PC-3 (cell line): ENCODE results near the gene KCNQ5. TPM values are rescaled to one million over a fixed set of nuclear protein-coding genes. Genes with fewer than 3 reads are reported as not detected.

Experiments
- ATAC-seq: fragments of 200-7000 bp; cut with Tn5 transposase; 2 replicates; pipeline ENCODE4 v1.9.1; 2020; ENCODE audit warnings: mild to moderate bottlenecking, moderate library complexity
- BruUV-seq: library from RNA; stranded (reverse); fragments of 400-500 nt; replicated peaks from 2 replicates; lab custom pipeline; 2021; lab: Mats Ljungman, UMichigan
- CTCF ChIA-PET: fragments of 300-600 bp; sonication (Branson Sonifier 250); formaldehyde crosslinking; loops from one replicate; lab custom pipeline; 2022; ENCODE audit warnings: antibody characterized with exemption; lab: Charles Lee
- POLR2A ChIA-PET: fragments of 300-600 bp; sonication (Branson Sonifier 250); formaldehyde crosslinking; loops from one replicate; lab custom pipeline; 2022; ENCODE audit warnings: antibody characterized with exemption; ENCODE audit not compliant: unreplicated experiment; lab: Charles Lee
- DNase-seq: peaks from one replicate; pipeline ENCODE4 v3.0.0-alpha.2; 2015
- H2AFZ ChIP-seq: fragments of 300-600 bp; sonication (generic); 2 replicates; pipeline ENCODE4 v1.6.0; 2016; ENCODE audit warnings: antibody characterized with exemption, low read length
- H3F3A ChIP-seq: fragments of 300-600 bp; sonication (generic); one replicate; pipeline ENCODE4 v1.6.0; 2017; ENCODE audit warnings: antibody characterized with exemption, low read length, control low read depth, mild to moderate bottlenecking; ENCODE audit not compliant: unreplicated experiment
- H3K27ac ChIP-seq: fragments of 300-600 bp; sonication (generic); 2 replicates; pipeline ENCODE4 v1.5.1; 2016; ENCODE audit warnings: mild to moderate bottlenecking, low read length
- H3K27me3 ChIP-seq: fragments of 300-600 bp; sonication (generic); 2 replicates; pipeline ENCODE4 v1.6.1; 2016; ENCODE audit warnings: low read length, mixed read lengths
- H3K36me3 ChIP-seq: fragments of 300-600 bp; sonication (generic); 2 replicates; pipeline ENCODE4 v1.6.1; 2016; ENCODE audit warnings: low read depth, mixed run types, low read length, mixed read lengths
- H3K4me1 ChIP-seq: fragments of 300-600 bp; sonication (generic); 2 replicates; pipeline ENCODE4 v1.5.1; 2016; ENCODE audit warnings: low read length; ENCODE audit not compliant: insufficient read depth
- H3K4me2 ChIP-seq: fragments of 300-600 bp; sonication (generic); 2 replicates; pipeline ENCODE4 v1.6.0; 2016; ENCODE audit warnings: low read length
- H3K4me3 ChIP-seq: fragments of 300-600 bp; sonication (generic); 2 replicates; pipeline ENCODE4 v1.5.1; 2016; ENCODE audit warnings: mild to moderate bottlenecking, low read length, mixed read lengths
- H3K79me2 ChIP-seq: fragments of 300-600 bp; sonication (generic); 2 replicates; pipeline ENCODE4 v1.6.1; 2017; ENCODE audit warnings: low read length, mixed read lengths
- H3K9ac ChIP-seq: fragments of 300-600 bp; sonication (generic); 2 replicates; pipeline ENCODE4 v1.6.0; 2016; ENCODE audit warnings: mild to moderate bottlenecking, low read length
- H3K9me2 ChIP-seq: fragments of 300-600 bp; sonication (generic); replicated peaks from 2 replicates; pipeline ENCODE4 v1.6.1; 2016; ENCODE audit warnings: mixed run types, low read length, mixed read lengths
- H3K9me3 ChIP-seq: fragments of 300-600 bp; sonication (generic); 2 replicates; pipeline ENCODE4 v1.6.1; 2016; ENCODE audit warnings: low read length, mixed read lengths
- H4K20me1 ChIP-seq: fragments of 300-600 bp; sonication (generic); 2 replicates; pipeline ENCODE4 v1.6.1; 2016; ENCODE audit warnings: low read length, mixed read lengths
- CTCF ChIP-seq: fragments of 300-600 bp; sonication (generic); conservative IDR thresholded peaks from 2 replicates; pipeline ENCODE4 v1.5.1; 2017; ENCODE audit warnings: antibody characterized with exemption, low read depth, mild to moderate bottlenecking, low read length
- EZH2 ChIP-seq: fragments of 300-600 bp; sonication (generic); IDR thresholded peaks from one replicate; pipeline ENCODE4 v1.6.1; 2017; ENCODE audit warnings: antibody characterized with exemption, mild to moderate bottlenecking, low read length; ENCODE audit not compliant: unreplicated experiment
- EZH2phosphoT487 ChIP-seq: fragments of 300-600 bp; sonication (generic); IDR thresholded peaks from 2 replicates; pipeline ENCODE4 v1.6.1; 2018; ENCODE audit warnings: mild to moderate bottlenecking, antibody characterized with exemption, low read length, borderline replicate concordance
- intact Hi-C: fragments of 100-400 bp; cut with micrococcal nuclease; formaldehyde crosslinking; loops from 2 replicates; pipeline ENCODE4 v1.9.0; 2023
- total RNA-seq: library from RNA; depleted of rRNA; stranded (reverse); fragments of >200 nt; gene quantifications from 2 replicates; pipeline ENCODE4 v1.2.3, GENCODE V29; 2014

Gene KCNQ5
- total RNA-seq, 1 experiment from 2014 or later: not detected

GRCh38 chr6:73121421-73121993, 499.6 kb downstream of the KCNQ5 start:
- Histone ChIP-seq H2AFZ (no peak overlapping the region), H3K9me2 (no peaks in the 10 kb centered on the region), H3K79me2 (no peaks in the 10 kb centered on the region), H3K27ac (no peak overlapping the region), H3K36me3 (no peaks in the 10 kb centered on the region), H3K4me1 (peaks cover 14% of the 10 kb centered on the region), H3K9me3 (no peaks in the 10 kb centered on the region), H3F3A (no peaks in the 10 kb centered on the region), H3K27me3 (no peaks in the 10 kb centered on the region), H3K4me3 (no peak overlapping the region), H4K20me1 (no peaks in the 10 kb centered on the region), H3K4me2 (no peak overlapping the region), H3K9ac (no peak overlapping the region)
- intact Hi-C loops: no loop called here
- ChIA-PET POLR2A (no interaction called here), CTCF (no interaction called here)
- ATAC-seq: peak; percentile 66
- TF ChIP-seq EZH2: no peak
- TF ChIP-seq EZH2phosphoT487: no peak
- no peak; the same call in 1 of the 2 replicates for TF ChIP-seq CTCF
- peak; percentile 79 for DNase-seq
- no TSS peak for BruUV-seq

- POLR2A ChIA-PET: no interaction called here
Measured at GRCh38 chr6:73123632-73124329, 501.9 kb downstream of the KCNQ5 start.

More at GRCh38 chr6:73123632-73124329, 501.9 kb downstream of the KCNQ5 start:
- H3K9me2 ChIP-seq: no peaks in the 10 kb centered on the region
- intact Hi-C loops: no loop called here
- no peaks in the 10 kb centered on the region for H3K9me3 ChIP-seq
- no peak overlapping the region for H3K27ac ChIP-seq
- CTCF ChIA-PET: interaction anchor here (0.6 kb wide), 1 partner anchor 507 kb away, joined by 3 read pairs; no protein-coding TSS in a partner anchor
- BruUV-seq: no TSS peak
- H3K36me3 ChIP-seq: no peaks in the 10 kb centered on the region
- H3K27me3 ChIP-seq: no peaks in the 10 kb centered on the region
- ATAC-seq: no peak
- H3K4me1 ChIP-seq: peaks cover 14% of the 10 kb centered on the region
- H3K9ac ChIP-seq: no peak overlapping the region
- no peak overlapping the region for H2AFZ ChIP-seq
- peak; percentile 41 for DNase-seq
- H3K4me3 ChIP-seq: no peak overlapping the region
- H3F3A ChIP-seq: no peaks in the 10 kb centered on the region
- no peaks in the 10 kb centered on the region for H3K79me2 ChIP-seq
- H4K20me1 ChIP-seq: no peaks in the 10 kb centered on the region
- TF ChIP-seq CTCF: no peak
- TF ChIP-seq EZH2: no peak
- no peak overlapping the region for H3K4me2 ChIP-seq
